ENCODE measurements around the gene SLC17A7. TPM values are rescaled to one million over a fixed set of nuclear protein-coding genes. Genes with fewer than 3 reads are reported as not detected.

SLC17A7 gene
- total RNA-seq, 1 experiment from 2014 or later: 1.8 TPM

DNA sequence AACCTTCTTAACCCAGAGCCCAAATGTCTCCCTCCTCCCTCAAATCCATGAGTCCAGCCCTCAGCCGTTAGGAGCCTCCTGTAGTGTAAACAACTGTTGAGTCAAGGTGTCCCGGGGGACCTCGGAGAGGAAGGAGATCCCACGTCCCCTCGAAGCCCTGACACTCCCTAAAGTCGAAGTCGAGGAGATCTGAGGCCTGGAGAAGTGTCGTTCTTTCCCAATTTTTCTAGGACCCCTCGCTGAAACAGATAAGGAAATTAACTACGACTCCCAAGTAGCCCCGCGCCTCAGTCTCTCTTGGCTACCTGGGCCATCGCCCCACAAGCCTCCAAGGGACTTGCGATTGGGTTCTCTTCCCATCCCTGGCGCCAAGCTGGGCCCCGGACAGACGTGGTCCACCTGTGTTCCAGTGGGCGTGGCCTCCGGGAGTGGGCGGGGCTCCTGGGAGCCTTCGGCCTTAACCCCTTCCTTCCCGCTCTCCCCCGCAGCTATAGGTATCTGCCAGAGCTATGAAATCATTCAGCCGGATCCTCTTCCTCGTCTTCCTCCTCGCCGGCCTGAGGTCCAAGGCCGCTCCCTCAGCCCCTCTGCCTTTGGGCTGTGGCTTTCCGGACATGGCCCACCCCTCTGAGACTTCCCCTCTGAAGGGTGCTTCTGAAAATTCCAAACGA, 15.3 kb downstream of the SLC17A7 start:
- Histone ChIP-seq H4K20me1 (ENCODE audit: insufficient read depth) (no peaks in the 10 kb centered on the region), H3K4me2 (ENCODE audit: low read length) (peak overlapping the region; percentile 88), H3K9me2 (ENCODE audit: insufficient read depth) (no peaks in the 10 kb centered on the region), H3K4me1 (ENCODE audit: control insufficient read depth in 1 of 2, insufficient read depth in 2 of 2, low read length in 2 of 2) (peaks cover 12 to 38% of the 10 kb centered on the region in 2 experiments; a peak in 3 of 4 replicates), H3K4me3 (replicated peaks in 1 of 2; ENCODE audit: low read depth in 1 of 2, low read length in 2 of 2) (peak overlapping the region; percentile 46 to 61), H3K9me3 (ENCODE audit: control insufficient read depth in 1 of 2, insufficient read depth in 1 of 2, low read depth in 1 of 2, low read length in 2 of 2) (no peaks in the 10 kb centered on the region), H3K27ac (ENCODE audit: low read depth, low read length) (peak overlapping the region; percentile 12), H2AFZ (ENCODE audit: low read depth, low read length, poor library complexity, severe bottlenecking) (peak overlapping the region; percentile 38), H3K9ac (ENCODE audit: low read length) (peak overlapping the region; percentile 47), H3K27me3 (ENCODE audit: insufficient read depth, low read length) (peaks cover 9% of the 10 kb centered on the region; the same call in 1 of the 2 replicates), H3K79me2 (ENCODE audit: insufficient read depth, low read length) (no peaks in the 10 kb centered on the region), H3K36me3 (ENCODE audit: control insufficient read depth in 1 of 2, insufficient read depth in 2 of 2, low read length in 2 of 2) (no peaks in the 10 kb centered on the region)
- DNase-seq (ENCODE audit: low read depth, low spot score) (peak; percentile 73), ATAC-seq (peak; percentile 75)
- TF ChIP-seq, protein P1, sequence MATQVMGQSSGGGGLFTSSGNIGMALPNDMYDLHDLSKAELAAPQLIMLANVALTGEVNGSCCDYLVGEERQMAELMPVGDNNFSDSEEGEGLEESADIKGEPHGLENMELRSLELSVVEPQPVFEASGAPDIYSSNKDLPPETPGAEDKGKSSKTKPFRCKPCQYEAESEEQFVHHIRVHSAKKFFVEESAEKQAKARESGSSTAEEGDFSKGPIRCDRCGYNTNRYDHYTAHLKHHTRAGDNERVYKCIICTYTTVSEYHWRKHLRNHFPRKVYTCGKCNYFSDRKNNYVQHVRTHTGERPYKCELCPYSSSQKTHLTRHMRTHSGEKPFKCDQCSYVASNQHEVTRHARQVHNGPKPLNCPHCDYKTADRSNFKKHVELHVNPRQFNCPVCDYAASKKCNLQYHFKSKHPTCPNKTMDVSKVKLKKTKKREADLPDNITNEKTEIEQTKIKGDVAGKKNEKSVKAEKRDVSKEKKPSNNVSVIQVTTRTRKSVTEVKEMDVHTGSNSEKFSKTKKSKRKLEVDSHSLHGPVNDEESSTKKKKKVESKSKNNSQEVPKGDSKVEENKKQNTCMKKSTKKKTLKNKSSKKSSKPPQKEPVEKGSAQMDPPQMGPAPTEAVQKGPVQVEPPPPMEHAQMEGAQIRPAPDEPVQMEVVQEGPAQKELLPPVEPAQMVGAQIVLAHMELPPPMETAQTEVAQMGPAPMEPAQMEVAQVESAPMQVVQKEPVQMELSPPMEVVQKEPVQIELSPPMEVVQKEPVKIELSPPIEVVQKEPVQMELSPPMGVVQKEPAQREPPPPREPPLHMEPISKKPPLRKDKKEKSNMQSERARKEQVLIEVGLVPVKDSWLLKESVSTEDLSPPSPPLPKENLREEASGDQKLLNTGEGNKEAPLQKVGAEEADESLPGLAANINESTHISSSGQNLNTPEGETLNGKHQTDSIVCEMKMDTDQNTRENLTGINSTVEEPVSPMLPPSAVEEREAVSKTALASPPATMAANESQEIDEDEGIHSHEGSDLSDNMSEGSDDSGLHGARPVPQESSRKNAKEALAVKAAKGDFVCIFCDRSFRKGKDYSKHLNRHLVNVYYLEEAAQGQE (IDR thresholded peaks at IDR 0.05; ENCODE audit: low read depth): no peak
- TF ChIP-seq, protein P2, sequence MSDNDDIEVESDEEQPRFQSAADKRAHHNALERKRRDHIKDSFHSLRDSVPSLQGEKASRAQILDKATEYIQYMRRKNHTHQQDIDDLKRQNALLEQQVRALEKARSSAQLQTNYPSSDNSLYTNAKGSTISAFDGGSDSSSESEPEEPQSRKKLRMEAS (IDR thresholded peaks at IDR 0.05): peak; percentile 15; the same call in 1 of the 2 replicates
- TF ChIP-seq YY1 (IDR thresholded peaks at IDR 0.05; ENCODE audit: extremely low read depth, insufficient replicate concordance, low read depth, low read length): peak; percentile 55
- TF ChIP-seq, protein P3, sequence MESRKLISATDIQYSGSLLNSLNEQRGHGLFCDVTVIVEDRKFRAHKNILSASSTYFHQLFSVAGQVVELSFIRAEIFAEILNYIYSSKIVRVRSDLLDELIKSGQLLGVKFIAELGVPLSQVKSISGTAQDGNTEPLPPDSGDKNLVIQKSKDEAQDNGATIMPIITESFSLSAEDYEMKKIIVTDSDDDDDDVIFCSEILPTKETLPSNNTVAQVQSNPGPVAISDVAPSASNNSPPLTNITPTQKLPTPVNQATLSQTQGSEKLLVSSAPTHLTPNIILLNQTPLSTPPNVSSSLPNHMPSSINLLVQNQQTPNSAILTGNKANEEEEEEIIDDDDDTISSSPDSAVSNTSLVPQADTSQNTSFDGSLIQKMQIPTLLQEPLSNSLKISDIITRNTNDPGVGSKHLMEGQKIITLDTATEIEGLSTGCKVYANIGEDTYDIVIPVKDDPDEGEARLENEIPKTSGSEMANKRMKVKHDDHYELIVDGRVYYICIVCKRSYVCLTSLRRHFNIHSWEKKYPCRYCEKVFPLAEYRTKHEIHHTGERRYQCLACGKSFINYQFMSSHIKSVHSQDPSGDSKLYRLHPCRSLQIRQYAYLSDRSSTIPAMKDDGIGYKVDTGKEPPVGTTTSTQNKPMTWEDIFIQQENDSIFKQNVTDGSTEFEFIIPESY (IDR thresholded peaks at IDR 0.05; ENCODE audit: extremely low read depth, insufficient replicate concordance, low read length): no peak
- peak; percentile 73 for TF ChIP-seq POLR2AphosphoS5 (IDR thresholded peaks at IDR 0.05; ENCODE audit: low read depth, low read length)
- TF ChIP-seq SP1 (IDR thresholded peaks at IDR 0.05; ENCODE audit: low read depth): peak; percentile 91
- TF ChIP-seq ZFX (IDR thresholded peaks at IDR 0.05): peak; percentile 26; the same call in 1 of the 2 replicates
- ChIA-PET POLR2A (interaction anchor here (0.6 to 1.5 kb wide), 5 partner anchors 9 to 551 kb away, joined by 3 to 5 read pairs (median 3); partner anchors contain the start of gene PIH1D1), CTCF (interaction anchor here (0.7 to 2.1 kb wide), 3 partner anchors 17 to 34 kb away, joined by 3 to 12 read pairs (median 4); no protein-coding TSS in a partner anchor), RAD21 (ENCODE audit: low non-redundant PET in 1 of 2, low total read pairs in 2 of 2, uncharacterized antibody in 2 of 2, unreplicated experiment in 2 of 2) (interaction anchor here in 1 of 2 experiments (1.4 kb wide), 1 partner anchor 16 kb away, joined by 3 read pairs; no protein-coding TSS in a partner anchor)
- TSS peak; percentile 80 for BruUV-seq (replicated peaks)
- intact Hi-C loops (cut with micrococcal nuclease): no loop called here
